A673 (cell line): ENCODE data around the gene CHN1.

ENCODE experiments used
- CTCF ChIP-seq: fragments of 300-800, 200-600 bp; sonication (generic); conservative IDR thresholded peaks from 2 replicates; pipeline ENCODE4 v1.5.1; 2017; ENCODE audit warnings: low read depth, mild to moderate bottlenecking, antibody characterized with exemption, low read length, moderate library complexity, mixed read lengths
- EZH2 ChIP-seq: fragments of 200-600 bp; sonication (generic); IDR thresholded peaks from 2 replicates; pipeline ENCODE4 v1.6.1; 2017; ENCODE audit warnings: borderline replicate concordance, low read depth, mild to moderate bottlenecking, mixed read lengths, antibody characterized with exemption, low read length; ENCODE audit not compliant: poor library complexity, severe bottlenecking

GRCh38 chr2:174877751-174878150, 127.4 kb downstream of the CHN1 start:
- TF ChIP-seq EZH2: no peak
- TF ChIP-seq CTCF: no peak
